ENCODE results near the gene PDXDC1. TPM values are rescaled to one million over a fixed set of nuclear protein-coding genes. Genes with fewer than 3 reads are reported as not detected.
"Not testable (repeated sequence)": the region's sequence is repeated elsewhere in the genome, so short reads cannot be mapped to it uniquely, and the experiment has no call there.

PDXDC1 gene
- total and polyA plus RNA-seq, 4 experiments from 2014 or later = 11.1 to 86.7 (median 60.6) TPM

GRCh38 chr16:14937143-14937542 lies 37.7 kb upstream of the PDXDC1 start, which contains the start of gene NPIPA1:
Gene NPIPA1, plus strand, starts transcription at chr16:14937443. Its CDS starts 0 bp downstream, at chr16:14937443.
- POLR2A ChIA-PET (ENCODE audit: partially characterized antibody); H3K4me3 Mint-ChIP-seq; H3K4me1 Mint-ChIP-seq; H3K36me3 Mint-ChIP-seq; DNase-seq; intact Hi-C loops (cut with micrococcal nuclease); H3K27ac Mint-ChIP-seq; H3K4me3 ChIP-seq (ENCODE audit: low read length in 2 of 2); H3K27ac ChIP-seq (ENCODE audit: low read depth, low read length); H3K27me3 Mint-ChIP-seq; H3K36me3 ChIP-seq (ENCODE audit: insufficient read depth, low read length); CTCF ChIA-PET (ENCODE audit: partially characterized antibody); H3K9me3 Mint-ChIP-seq; H3K4me1 ChIP-seq (ENCODE audit: insufficient read depth, low read length); H3K27me3 ChIP-seq (ENCODE audit: insufficient read depth, low read length); H3K9me3 ChIP-seq (ENCODE audit: control insufficient read depth in 1 of 2, low read length in 2 of 2): not testable (repeated sequence)

GRCh38 chr16:14937994-14938393 lies 36.8 kb upstream of the PDXDC1 start:
- H3K4me1 Mint-ChIP-seq; H3K9me3 ChIP-seq (ENCODE audit: control insufficient read depth in 1 of 2, low read length in 2 of 2); CTCF ChIA-PET (ENCODE audit: partially characterized antibody); H3K36me3 Mint-ChIP-seq; H3K4me3 Mint-ChIP-seq; H3K9me3 Mint-ChIP-seq; POLR2A ChIA-PET (ENCODE audit: partially characterized antibody); DNase-seq; H3K27me3 ChIP-seq (ENCODE audit: insufficient read depth, low read length); H3K4me3 ChIP-seq (ENCODE audit: low read length in 2 of 2); H3K27ac ChIP-seq (ENCODE audit: low read depth, low read length); H3K27me3 Mint-ChIP-seq; H3K36me3 ChIP-seq (ENCODE audit: insufficient read depth, low read length); H3K4me1 ChIP-seq (ENCODE audit: insufficient read depth, low read length); H3K27ac Mint-ChIP-seq; intact Hi-C loops (cut with micrococcal nuclease): not testable (repeated sequence)

- POLR2A ChIA-PET (ENCODE audit: partially characterized antibody); H3K27ac Mint-ChIP-seq; H3K4me3 Mint-ChIP-seq; H3K9me3 ChIP-seq (ENCODE audit: control insufficient read depth in 1 of 2, low read length in 2 of 2); H3K9me3 Mint-ChIP-seq; H3K36me3 Mint-ChIP-seq; H3K27ac ChIP-seq (ENCODE audit: low read depth, low read length); H3K4me1 Mint-ChIP-seq; CTCF ChIA-PET (ENCODE audit: partially characterized antibody); H3K27me3 Mint-ChIP-seq; H3K27me3 ChIP-seq (ENCODE audit: insufficient read depth, low read length); intact Hi-C loops (cut with micrococcal nuclease); H3K4me3 ChIP-seq (ENCODE audit: low read length in 2 of 2); H3K4me1 ChIP-seq (ENCODE audit: insufficient read depth, low read length); H3K36me3 ChIP-seq (ENCODE audit: insufficient read depth, low read length): not testable (repeated sequence)
- DNase-seq = peak in 2 of 5 donors; percentile 14 to 15
These were observed 32.1 kb upstream of the PDXDC1 start for GRCh38 chr16:14942686-14943085.

- H3K4me3 ChIP-seq (ENCODE audit: low read length in 2 of 2) = no peak overlapping the region
- H3K4me1 Mint-ChIP-seq = no peaks in the 10 kb centered on the region
- no peaks in the 10 kb centered on the region for H3K4me1 ChIP-seq (ENCODE audit: insufficient read depth, low read length)
- no peaks in the 10 kb centered on the region for H3K9me3 Mint-ChIP-seq
- no peaks in the 10 kb centered on the region for H3K36me3 Mint-ChIP-seq
- intact Hi-C loops (cut with micrococcal nuclease) = no loop called here
- CTCF ChIA-PET (ENCODE audit: partially characterized antibody) = interaction anchor here (0.7 kb wide), 1 partner anchor 113 kb away, joined by 3 read pairs; no protein-coding TSS in a partner anchor
- H3K36me3 ChIP-seq (ENCODE audit: insufficient read depth, low read length) = no peaks in the 10 kb centered on the region
- no peak overlapping the region for H3K27ac ChIP-seq (ENCODE audit: low read depth, low read length)
- no peak overlapping the region for H3K4me3 Mint-ChIP-seq
- H3K27ac Mint-ChIP-seq = no peak overlapping the region
- POLR2A ChIA-PET (ENCODE audit: partially characterized antibody) = no interaction called here
- no peak for DNase-seq
- H3K27me3 ChIP-seq (ENCODE audit: insufficient read depth, low read length) = no peaks in the 10 kb centered on the region
- H3K9me3 ChIP-seq (ENCODE audit: control insufficient read depth in 1 of 2, low read length in 2 of 2) = no peaks in the 10 kb centered on the region
- H3K27me3 Mint-ChIP-seq = peaks cover 2% of the 10 kb centered on the region in 2 donors
These were observed 19.1 kb upstream of the PDXDC1 start for GRCh38 chr16:14955546-14956231.

- DNase-seq = no peak
- Mint-ChIP-seq H3K9me3 (peaks cover 0 to 2% (median 0%) of the 10 kb centered on the region in 8 donors), H3K4me1 (no peaks in the 10 kb centered on the region), H3K4me3 (no peak overlapping the region), H3K27ac (no peak overlapping the region), H3K36me3 (peaks cover 0 to 2% of the 10 kb centered on the region in 2 donors), H3K27me3 (peaks cover 2 to 12% of the 10 kb centered on the region in 2 donors)
- Histone ChIP-seq H3K27me3 (ENCODE audit: insufficient read depth, low read length) (no peaks in the 10 kb centered on the region), H3K9me3 (ENCODE audit: control insufficient read depth in 1 of 2, low read length in 2 of 2) (no peaks in the 10 kb centered on the region), H3K36me3 (ENCODE audit: insufficient read depth, low read length) (no peaks in the 10 kb centered on the region), H3K4me3 (ENCODE audit: low read length in 2 of 2) (no peak overlapping the region), H3K27ac (ENCODE audit: low read depth, low read length) (no peak overlapping the region), H3K4me1 (ENCODE audit: insufficient read depth, low read length) (no peaks in the 10 kb centered on the region)
- CTCF ChIA-PET (ENCODE audit: partially characterized antibody) = no interaction called here
- intact Hi-C loops (cut with micrococcal nuclease) = no loop called here
- POLR2A ChIA-PET (ENCODE audit: partially characterized antibody) = no interaction called here
These were observed 17.1 kb upstream of the PDXDC1 start for GRCh38 chr16:14957576-14958322.

- Mint-ChIP-seq H3K9me3 (peaks cover 0 to 7% (median 2%) of the 10 kb centered on the region in 8 donors), H3K4me3 (no peak overlapping the region), H3K4me1 (no peaks in the 10 kb centered on the region), H3K27ac (no peak overlapping the region), H3K27me3 (peaks cover 2 to 14% of the 10 kb centered on the region in 2 donors), H3K36me3 (peaks cover 0 to 7% of the 10 kb centered on the region in 2 donors)
- POLR2A ChIA-PET (ENCODE audit: partially characterized antibody) = no interaction called here
- H3K4me3 ChIP-seq (ENCODE audit: low read length in 2 of 2) = no peak overlapping the region
- no peaks in the 10 kb centered on the region for H3K27me3 ChIP-seq (ENCODE audit: insufficient read depth, low read length)
- H3K27ac ChIP-seq (ENCODE audit: low read depth, low read length) = no peak overlapping the region
- no peaks in the 10 kb centered on the region for H3K9me3 ChIP-seq (ENCODE audit: control insufficient read depth in 1 of 2, low read length in 2 of 2)
- H3K4me1 ChIP-seq (ENCODE audit: insufficient read depth, low read length) = no peaks in the 10 kb centered on the region
- no peaks in the 10 kb centered on the region for H3K36me3 ChIP-seq (ENCODE audit: insufficient read depth, low read length)
- intact Hi-C loops (cut with micrococcal nuclease) = no loop called here
- CTCF ChIA-PET (ENCODE audit: partially characterized antibody) = no interaction called here
- DNase-seq = no peak
These were observed 16.6 kb upstream of the PDXDC1 start for GRCh38 chr16:14958323-14958600.

GRCh38 chr16:14958970-14959369 lies 15.9 kb upstream of the PDXDC1 start:
- Mint-ChIP-seq H3K4me3 (no peak overlapping the region), H3K4me1 (no peaks in the 10 kb centered on the region), H3K9me3 (peaks cover 0 to 13% (median 8%) of the 10 kb centered on the region in 8 donors), H3K27me3 (peaks cover 4 to 14% of the 10 kb centered on the region in 2 donors), H3K27ac (no peak overlapping the region), H3K36me3 (peaks cover 0 to 10% of the 10 kb centered on the region in 2 donors)
- no peaks in the 10 kb centered on the region for H3K9me3 ChIP-seq (ENCODE audit: control insufficient read depth in 1 of 2, low read length in 2 of 2)
- intact Hi-C loops (cut with micrococcal nuclease) = no loop called here
- no peaks in the 10 kb centered on the region for H3K27me3 ChIP-seq (ENCODE audit: insufficient read depth, low read length)
- POLR2A ChIA-PET (ENCODE audit: partially characterized antibody) = no interaction called here
- CTCF ChIA-PET (ENCODE audit: partially characterized antibody) = no interaction called here
- no peak overlapping the region for H3K27ac ChIP-seq (ENCODE audit: low read depth, low read length)
- no peaks in the 10 kb centered on the region for H3K36me3 ChIP-seq (ENCODE audit: insufficient read depth, low read length)
- no peaks in the 10 kb centered on the region for H3K4me1 ChIP-seq (ENCODE audit: insufficient read depth, low read length)
- DNase-seq = no peak
- no peak overlapping the region for H3K4me3 ChIP-seq (ENCODE audit: low read length in 2 of 2)

Measured in CD4-positive, alpha-beta memory T cell (primary cell).